Measurements from ENCODE around the gene EXOC4. TPM values are rescaled to one million over a fixed set of nuclear protein-coding genes. Genes with fewer than 3 reads are reported as not detected.

EXOC4 gene
- total RNA-seq, 1 experiment from 2014 or later = 75.8 TPM

- Histone ChIP-seq H3K27ac (ENCODE audit: insufficient read length, low read depth, low read length) (no peak overlapping the region), H3K4me2 (ENCODE audit: insufficient read depth, insufficient read length, low read length) (no peak overlapping the region), H3K4ac (ENCODE audit: low read depth, low read length) (no peak overlapping the region), H3K18ac (ENCODE audit: insufficient read length, low read depth, low read length) (no peak overlapping the region), H3K9ac (ENCODE audit: extremely low read depth, insufficient read length, low read length) (no peak overlapping the region), H3K27me3 (ENCODE audit: insufficient read depth, low read length) (no peaks in the 10 kb centered on the region), H3T11ph (ENCODE audit: low read length) (no peak overlapping the region), H3K23me2 (ENCODE audit: insufficient read length, low read depth, low read length, poor library complexity, severe bottlenecking) (no peaks in the 10 kb centered on the region), H2AFZ (ENCODE audit: low read length) (no peak overlapping the region), H3K23ac (ENCODE audit: insufficient read length, low read depth, low read length) (no peak overlapping the region), H4K20me1 (ENCODE audit: control insufficient read depth, insufficient read depth, insufficient read length) (no peaks in the 10 kb centered on the region), H3K79me2 (ENCODE audit: insufficient read depth, low read length) (no peaks in the 10 kb centered on the region), H3K56ac (ENCODE audit: insufficient read length, low read depth, low read length) (no peak overlapping the region), H4K8ac (replicated peaks; ENCODE audit: insufficient read length, low read depth, low read length) (no peak overlapping the region), H2BK5ac (ENCODE audit: insufficient read length, low read length) (no peak overlapping the region), H4K91ac (ENCODE audit: insufficient read length, low read depth, low read length) (no peak overlapping the region), H2BK12ac (ENCODE audit: insufficient read length, low read depth, low read length) (no peak overlapping the region), H2BK20ac (ENCODE audit: low read depth, low read length, poor library complexity, severe bottlenecking) (no peak overlapping the region), H3K14ac (ENCODE audit: insufficient read depth, low read length) (no peak overlapping the region), H3K9me3 (ENCODE audit: control insufficient read depth, low read depth, low read length) (no peaks in the 10 kb centered on the region), H2BK120ac (ENCODE audit: low read depth, low read length, poor library complexity, severe bottlenecking) (no peak overlapping the region), H2AK5ac (ENCODE audit: insufficient read length, low read length) (no peak overlapping the region), H3K4me1 (ENCODE audit: insufficient read depth, low read length) (no peaks in the 10 kb centered on the region), H3K79me1 (ENCODE audit: insufficient read depth, low read depth, low read length, poor library complexity, severe bottlenecking) (no peaks in the 10 kb centered on the region), H4K5ac (ENCODE audit: insufficient read length, low read depth, low read length) (no peak overlapping the region), H2BK15ac (ENCODE audit: low read depth, low read length) (no peak overlapping the region)
- TF ChIP-seq CTCF (conservative IDR thresholded peaks at IDR 0.05) = no peak
- Mint-ChIP-seq H3K36me3 (ENCODE audit: insufficient read depth in 1 of 3, low read depth in 3 of 3) (no peaks in the 10 kb centered on the region), H3K9me3 (no peaks in the 10 kb centered on the region), H3K4me1 (no peaks in the 10 kb centered on the region), H3K4me3 (no peak overlapping the region), H3K27me3 (ENCODE audit: low read depth) (no peaks in the 10 kb centered on the region), H3K27ac (no peak overlapping the region)
- WGBS (ENCODE audit: extremely low coverage, insufficient read length, low lambda C conversion rate) = no CpG with 5 or more reads among the region's 3 CpGs
- DNase-seq = no peak
These were observed 12.6 kb upstream of the EXOC4 start for GRCh38 chr7:133240302-133240701.
